ENCODE data around the gene HUS1.
"Not testable (repeated sequence)": the region's sequence is repeated elsewhere in the genome, so short reads cannot be mapped to it uniquely, and the experiment has no call there.

HUS1 gene

GRCh38 chr7:47916514-47916913, 62.9 kb downstream of the HUS1 start:
- DNase-seq: not testable (repeated sequence)

DNA sequence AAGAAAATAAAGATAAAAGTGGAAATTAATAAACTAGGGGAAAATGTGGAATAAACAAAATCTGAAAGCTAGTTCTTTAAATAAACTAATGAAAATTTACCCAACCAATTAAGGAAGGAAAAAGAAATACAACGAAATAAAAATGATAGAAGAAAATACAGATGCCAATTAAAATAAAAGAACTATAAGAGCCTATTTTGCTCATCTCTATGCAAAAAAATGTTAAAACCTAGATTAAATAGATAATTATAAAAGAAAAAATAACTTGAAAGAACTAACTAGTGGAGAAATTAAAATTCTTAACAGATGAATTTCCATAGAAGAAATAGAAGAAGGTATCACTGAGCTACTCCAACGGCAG, 63.8 kb downstream of the HUS1 start:
- DNase-seq: no peak

DNA sequence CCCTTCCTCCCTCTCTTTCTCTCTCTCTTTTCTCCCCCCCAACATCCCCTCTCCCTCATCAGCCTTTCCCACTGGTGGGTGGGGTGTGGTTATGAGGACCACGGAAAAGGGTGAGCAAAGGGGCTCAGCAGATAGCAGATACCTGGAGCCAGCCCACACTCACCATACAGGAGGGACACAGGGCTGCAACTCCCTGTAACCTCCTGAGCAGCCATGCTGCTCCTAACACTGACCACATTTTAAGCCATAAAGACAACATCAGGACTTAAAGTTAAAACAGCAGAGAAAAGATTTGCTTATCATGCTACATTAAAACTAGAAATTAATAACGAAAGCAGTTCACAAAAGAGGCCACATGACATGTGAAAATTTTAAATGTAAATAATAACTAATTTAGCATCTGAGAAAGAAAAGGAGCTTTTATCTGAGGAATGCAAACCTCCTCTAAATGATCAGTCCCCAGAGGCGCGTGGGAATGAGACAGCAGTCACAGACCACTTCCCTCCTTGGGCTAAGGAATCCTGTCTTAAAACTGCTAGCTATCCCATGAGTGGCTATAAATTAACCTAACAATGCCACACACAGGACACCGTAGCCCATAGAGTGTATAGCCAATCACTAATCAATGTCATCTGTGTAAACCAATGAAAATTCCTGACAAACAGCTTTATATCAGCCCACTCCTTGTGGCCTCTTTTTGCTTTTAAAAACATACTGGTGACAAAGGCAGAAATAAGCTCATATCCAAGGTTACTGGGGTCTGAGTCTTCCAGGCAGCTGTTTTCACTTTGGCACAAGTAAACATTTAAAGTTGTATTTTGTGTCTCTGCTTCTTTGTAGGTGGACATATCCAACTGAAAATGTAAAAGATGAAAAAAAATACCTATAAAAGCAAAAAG, 64.4 kb downstream of the HUS1 start:
- no peak for DNase-seq

All from NCI-H748 treated with DMSO at 0.1 percent for 48 hours (cell line).